Measurements from ENCODE around the gene CGN.

The CGN gene

DNA sequence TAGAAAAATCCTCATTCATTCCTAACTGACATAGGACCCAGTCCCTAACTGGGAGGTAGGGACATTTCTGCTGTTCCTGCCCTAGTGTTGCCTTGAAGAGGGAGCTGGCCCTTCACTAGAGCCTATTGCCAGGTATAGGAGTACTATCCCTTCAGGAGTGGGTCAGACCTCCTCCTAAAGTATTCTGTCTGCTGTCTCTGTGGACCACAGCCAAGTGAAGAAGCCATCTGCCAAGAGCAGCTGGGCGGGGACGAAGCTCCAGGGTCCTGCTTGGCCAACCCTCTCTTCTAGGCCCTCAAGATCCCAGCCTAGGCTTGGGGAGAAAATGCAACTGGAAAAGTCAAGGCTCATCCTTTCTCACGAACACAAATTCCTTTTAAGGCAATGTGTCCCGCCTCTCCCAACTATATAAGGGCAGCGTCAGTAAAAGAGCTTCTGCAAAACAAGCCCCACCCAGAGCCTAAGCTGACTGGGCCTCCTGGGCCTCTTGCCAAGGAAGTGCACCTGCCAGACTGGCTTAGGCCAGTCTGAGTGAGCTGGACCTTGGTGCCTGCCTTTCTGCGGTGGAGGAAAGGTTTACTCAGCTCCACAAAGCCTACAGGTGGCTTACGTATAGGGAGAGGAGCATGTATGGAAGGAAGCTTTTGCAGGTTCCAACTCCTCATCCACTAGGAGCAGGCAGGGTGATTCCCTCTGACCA lies 28.3 kb downstream of the CGN start:
- peak; percentile 10 for DNase-seq
- H3K9ac ChIP-seq (ENCODE audit: low read depth, low read length): no peak overlapping the region
- H3K9me3 ChIP-seq (ENCODE audit: insufficient read depth, low read length, severe bottlenecking): no peaks in the 10 kb centered on the region
- 0 out of 3 replicates have a peak, but pooled peaks have one; percentile 39 for ATAC-seq (ENCODE audit: insufficient read depth, low read depth)
- no peaks in the 10 kb centered on the region for H3K36me3 ChIP-seq (ENCODE audit: insufficient read depth, low read length)
- TF ChIP-seq, protein P1, sequence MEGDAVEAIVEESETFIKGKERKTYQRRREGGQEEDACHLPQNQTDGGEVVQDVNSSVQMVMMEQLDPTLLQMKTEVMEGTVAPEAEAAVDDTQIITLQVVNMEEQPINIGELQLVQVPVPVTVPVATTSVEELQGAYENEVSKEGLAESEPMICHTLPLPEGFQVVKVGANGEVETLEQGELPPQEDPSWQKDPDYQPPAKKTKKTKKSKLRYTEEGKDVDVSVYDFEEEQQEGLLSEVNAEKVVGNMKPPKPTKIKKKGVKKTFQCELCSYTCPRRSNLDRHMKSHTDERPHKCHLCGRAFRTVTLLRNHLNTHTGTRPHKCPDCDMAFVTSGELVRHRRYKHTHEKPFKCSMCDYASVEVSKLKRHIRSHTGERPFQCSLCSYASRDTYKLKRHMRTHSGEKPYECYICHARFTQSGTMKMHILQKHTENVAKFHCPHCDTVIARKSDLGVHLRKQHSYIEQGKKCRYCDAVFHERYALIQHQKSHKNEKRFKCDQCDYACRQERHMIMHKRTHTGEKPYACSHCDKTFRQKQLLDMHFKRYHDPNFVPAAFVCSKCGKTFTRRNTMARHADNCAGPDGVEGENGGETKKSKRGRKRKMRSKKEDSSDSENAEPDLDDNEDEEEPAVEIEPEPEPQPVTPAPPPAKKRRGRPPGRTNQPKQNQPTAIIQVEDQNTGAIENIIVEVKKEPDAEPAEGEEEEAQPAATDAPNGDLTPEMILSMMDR (IDR thresholded peaks at IDR 0.05; ENCODE audit: borderline replicate concordance, extremely low read depth, low read length, poor library complexity, severe bottlenecking): no peak
- TF ChIP-seq EZH2 (IDR thresholded peaks at IDR 0.05; ENCODE audit: borderline replicate concordance, low read depth, low read length, severe bottlenecking): no peak
- H2AFZ ChIP-seq (ENCODE audit: low read depth, low read length): no peak overlapping the region
- no peaks in the 10 kb centered on the region for H3K4me1 ChIP-seq (ENCODE audit: insufficient read depth, low read length)
- H3K27me3 ChIP-seq (ENCODE audit: insufficient read depth, low read length, poor library complexity): no peaks in the 10 kb centered on the region
- H3K4me2 ChIP-seq (ENCODE audit: insufficient read depth, low read length): no peak overlapping the region
- H3K27ac ChIP-seq (ENCODE audit: low read length): no peak overlapping the region
- no peaks in the 10 kb centered on the region for H4K20me1 ChIP-seq (ENCODE audit: insufficient read depth, low read length)
- no peak overlapping the region for H3K4me3 ChIP-seq (ENCODE audit: low read depth in 1 of 2, low read length in 2 of 2)
- no peaks in the 10 kb centered on the region for H3K79me2 ChIP-seq (ENCODE audit: insufficient read depth, low read length)

DNA sequence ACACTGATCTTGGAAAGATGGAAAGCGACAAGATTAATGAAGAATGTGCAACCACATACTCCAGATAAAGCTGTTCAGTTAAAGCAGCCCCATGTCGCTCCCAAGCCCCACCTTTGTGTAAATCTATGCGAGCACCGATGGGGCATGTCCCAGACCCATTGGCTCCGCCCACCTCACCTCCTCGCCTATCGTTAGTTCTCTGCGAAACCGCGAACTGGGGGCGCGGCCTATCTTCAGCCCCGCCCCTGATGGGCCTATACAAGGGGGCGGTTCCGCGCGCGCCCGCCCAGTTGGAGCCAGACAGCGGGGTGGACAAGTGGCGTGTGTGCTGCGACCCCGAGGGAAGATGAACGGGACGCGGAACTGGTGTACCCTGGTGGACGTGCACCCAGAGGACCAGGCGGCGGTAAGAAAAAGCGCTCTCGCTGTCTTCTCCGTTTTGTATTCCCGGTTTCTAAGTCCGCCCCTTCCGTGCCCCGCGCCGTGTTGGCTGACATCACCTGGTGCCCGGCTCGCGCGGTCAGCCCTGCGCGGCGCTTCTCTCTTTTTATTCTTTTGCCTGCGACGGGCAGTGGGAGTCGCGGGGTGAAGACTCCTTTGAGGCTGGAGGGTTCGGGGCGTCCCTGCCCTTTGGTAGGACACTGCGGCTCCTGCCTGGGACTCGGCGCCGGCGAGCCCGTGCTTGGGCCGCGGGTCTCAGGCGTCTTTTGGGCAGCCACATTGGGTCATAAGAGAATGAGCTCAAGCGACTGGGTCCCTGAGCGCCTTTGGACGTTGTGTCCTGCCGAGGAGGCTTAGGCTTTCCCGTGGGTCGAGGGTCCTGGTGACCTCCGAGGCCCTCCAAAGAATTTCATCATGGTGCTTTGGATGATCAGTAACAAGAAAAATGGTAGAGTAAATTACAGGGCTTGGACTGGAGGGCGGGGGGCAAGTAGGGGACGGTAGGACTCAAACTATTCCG lies 29.1 kb downstream of the CGN start, which contains the start of gene TUFT1:
TUFT1 (plus strand) TSS at position 289 of the 961 bp plus-strand sequence; CDS start at position 347, 58 bp downstream.
- Histone ChIP-seq H3K36me3 (ENCODE audit: insufficient read depth, low read length) (no peaks in the 10 kb centered on the region), H2AFZ (ENCODE audit: low read depth, low read length) (no peak within 1 kb of the TSS), H3K9me3 (ENCODE audit: insufficient read depth, low read length, severe bottlenecking) (no peaks in the 10 kb centered on the region), H3K4me1 (ENCODE audit: insufficient read depth, low read length) (no peaks in the 10 kb centered on the region), H3K9ac (ENCODE audit: low read depth, low read length) (no peak within 1 kb of the TSS), H3K4me3 (ENCODE audit: low read depth in 1 of 2, low read length in 2 of 2) (no peak within 1 kb of the TSS), H3K27ac (ENCODE audit: low read length) (no peak within 1 kb of the TSS), H3K4me2 (ENCODE audit: insufficient read depth, low read length) (no peak within 1 kb of the TSS), H3K27me3 (ENCODE audit: insufficient read depth, low read length, poor library complexity) (no peaks in the 10 kb centered on the region), H4K20me1 (ENCODE audit: insufficient read depth, low read length) (no peaks in the 10 kb centered on the region), H3K79me2 (ENCODE audit: insufficient read depth, low read length) (no peaks in the 10 kb centered on the region)
- peak; percentile 36 for DNase-seq
- ATAC-seq (ENCODE audit: insufficient read depth, low read depth): peak; percentile 59; the same call in 1 of the 3 replicates
- no peak for TF ChIP-seq EZH2 (IDR thresholded peaks at IDR 0.05; ENCODE audit: borderline replicate concordance, low read depth, low read length, severe bottlenecking)
- TF ChIP-seq, protein P1 (IDR thresholded peaks at IDR 0.05; ENCODE audit: borderline replicate concordance, extremely low read depth, low read length, poor library complexity, severe bottlenecking): no peak

DNA sequence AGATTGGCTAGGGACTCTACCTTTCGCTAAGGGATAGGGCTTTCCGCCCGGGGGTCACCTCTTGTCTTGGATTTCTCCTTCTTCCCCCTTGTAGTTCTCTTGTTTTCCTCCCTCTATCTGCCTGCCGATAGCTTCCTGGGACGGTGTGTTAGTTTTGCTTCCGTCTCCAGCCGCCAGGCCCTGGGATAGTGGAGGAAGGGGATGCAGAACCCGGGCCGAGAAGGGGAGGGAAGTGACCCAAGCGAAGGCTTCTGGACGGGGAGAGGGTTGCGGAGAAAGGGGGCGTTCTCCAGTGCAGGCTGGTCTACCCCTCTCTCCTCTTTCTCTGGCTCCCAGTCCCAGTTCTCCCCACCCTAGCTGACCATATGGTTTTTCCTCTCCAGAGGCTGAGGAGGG lies 29.8 kb downstream of the CGN start:
- Histone ChIP-seq H3K36me3 (ENCODE audit: insufficient read depth, low read length) (no peaks in the 10 kb centered on the region), H3K27ac (ENCODE audit: low read length) (no peak overlapping the region), H3K27me3 (ENCODE audit: insufficient read depth, low read length, poor library complexity) (no peaks in the 10 kb centered on the region), H3K4me3 (ENCODE audit: low read depth in 1 of 2, low read length in 2 of 2) (no peak overlapping the region), H3K9ac (ENCODE audit: low read depth, low read length) (no peak overlapping the region), H3K79me2 (ENCODE audit: insufficient read depth, low read length) (no peaks in the 10 kb centered on the region), H3K4me2 (ENCODE audit: insufficient read depth, low read length) (no peak overlapping the region), H4K20me1 (ENCODE audit: insufficient read depth, low read length) (no peaks in the 10 kb centered on the region), H3K9me3 (ENCODE audit: insufficient read depth, low read length, severe bottlenecking) (no peaks in the 10 kb centered on the region), H3K4me1 (ENCODE audit: insufficient read depth, low read length) (no peaks in the 10 kb centered on the region), H2AFZ (ENCODE audit: low read depth, low read length) (no peak overlapping the region)
- TF ChIP-seq, protein P1 (IDR thresholded peaks at IDR 0.05; ENCODE audit: borderline replicate concordance, extremely low read depth, low read length, poor library complexity, severe bottlenecking): no peak
- no peak for TF ChIP-seq EZH2 (IDR thresholded peaks at IDR 0.05; ENCODE audit: borderline replicate concordance, low read depth, low read length, severe bottlenecking)
- no peak for DNase-seq
- no peak for ATAC-seq (ENCODE audit: insufficient read depth, low read depth)
